ENCODE measurements around the gene ARHGAP33.
"Not testable (repeated sequence)": the region's sequence is repeated elsewhere in the genome, so short reads cannot be mapped to it uniquely, and the experiment has no call there.

Gene ARHGAP33

DNA sequence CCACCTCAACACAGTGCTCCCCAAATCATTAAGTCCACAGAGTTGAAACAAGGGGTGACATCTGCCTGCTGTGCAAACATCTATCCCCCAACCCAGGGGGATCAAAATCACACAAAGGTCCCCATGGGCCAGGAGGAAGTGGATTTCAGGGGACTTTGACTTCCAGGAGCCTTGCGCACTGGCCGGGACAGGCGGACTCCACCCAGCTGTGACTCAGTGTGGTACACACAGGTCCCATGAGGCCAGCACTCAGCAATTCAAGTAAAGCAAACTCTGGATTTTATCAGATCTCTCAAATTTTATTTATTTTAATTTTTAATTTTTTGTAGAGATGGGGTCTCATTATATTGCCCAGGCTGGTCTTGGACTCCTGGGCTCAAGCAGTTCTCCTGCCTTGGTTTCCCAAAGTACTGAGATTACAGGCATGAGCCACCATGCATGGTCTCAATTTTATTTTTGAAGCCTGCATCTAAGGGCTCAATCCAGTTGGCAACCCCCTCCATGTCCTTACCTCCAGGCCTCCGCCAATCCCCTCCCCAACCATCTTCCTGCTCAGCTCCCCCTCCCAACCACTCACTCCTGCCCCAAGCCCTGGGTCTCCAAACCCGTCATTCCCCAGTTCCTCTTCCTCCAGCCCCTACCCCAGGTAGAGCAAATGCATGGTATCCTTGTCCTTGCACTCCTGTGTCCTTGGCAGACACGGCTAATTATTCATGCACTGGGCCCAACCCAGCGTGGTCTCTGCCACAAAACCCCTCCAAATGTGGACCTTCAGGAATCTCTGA is 18.2 kb downstream of the ARHGAP33 start:
- DNase-seq = peak; percentile 50

DNA sequence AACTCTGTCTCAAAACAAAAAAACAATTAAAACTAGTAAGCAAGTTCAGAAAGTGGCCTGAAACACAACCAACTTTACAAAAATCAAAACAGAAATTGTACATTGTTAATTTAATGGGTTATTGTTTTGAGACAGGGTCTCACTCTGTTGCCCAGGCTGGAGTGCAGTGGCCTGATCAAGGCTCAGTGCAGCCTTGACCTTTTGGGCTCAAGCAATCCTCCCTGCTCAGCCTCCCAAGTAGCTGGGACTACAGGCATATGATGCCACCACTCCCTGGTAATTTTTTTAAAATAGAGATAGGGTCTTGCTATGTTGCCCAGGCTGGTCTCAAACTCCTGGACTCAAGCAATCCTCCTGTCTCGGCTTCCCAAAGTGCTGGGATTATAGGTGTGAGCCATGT is 20.2 kb downstream of the ARHGAP33 start:
- DNase-seq = not testable (repeated sequence)

DNA sequence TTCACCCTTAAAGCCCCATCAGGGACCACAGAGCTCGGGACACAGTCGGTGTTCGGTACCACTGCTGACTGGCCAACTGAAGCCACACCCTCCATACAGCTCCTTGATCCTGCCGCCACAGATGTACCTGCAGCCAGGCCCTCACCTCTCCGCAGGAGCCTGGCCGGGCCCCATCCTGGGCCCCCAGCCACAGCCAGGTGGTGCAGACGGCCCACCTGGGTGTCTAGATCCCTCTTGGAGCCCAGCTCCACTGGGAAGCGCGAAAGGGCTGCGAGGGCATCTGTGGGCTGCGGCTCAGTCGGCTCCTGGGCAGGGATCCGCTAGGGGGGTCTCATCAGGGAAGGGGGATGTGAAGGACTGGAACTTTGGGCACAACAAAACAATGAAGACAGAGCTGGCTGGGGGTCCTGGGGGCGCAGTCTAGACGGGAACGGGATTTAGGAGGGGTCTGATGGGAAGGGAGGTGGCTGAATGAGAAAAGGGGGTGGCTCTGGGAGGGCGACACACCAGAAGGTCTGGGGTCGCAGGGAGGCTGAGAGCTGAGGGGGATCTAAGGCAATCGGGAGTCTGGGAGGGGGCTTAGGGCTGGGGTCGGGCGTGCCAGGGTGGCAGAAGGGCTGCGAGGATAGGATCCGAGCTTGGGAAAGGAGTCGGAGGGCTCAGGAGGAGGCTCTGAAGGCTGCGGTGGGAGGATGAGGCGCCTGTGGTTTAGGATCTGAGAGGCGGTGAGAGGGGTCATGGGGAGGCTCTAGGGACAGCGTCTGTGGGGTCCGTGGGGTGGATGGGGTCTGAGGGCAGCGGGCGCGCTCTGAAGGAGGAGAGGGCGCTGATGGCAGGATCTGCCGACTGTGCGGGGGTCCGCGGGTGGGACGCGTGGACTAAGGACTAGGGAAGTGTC is 21.5 kb downstream of the ARHGAP33 start:
- DNase-seq = no peak

DNA sequence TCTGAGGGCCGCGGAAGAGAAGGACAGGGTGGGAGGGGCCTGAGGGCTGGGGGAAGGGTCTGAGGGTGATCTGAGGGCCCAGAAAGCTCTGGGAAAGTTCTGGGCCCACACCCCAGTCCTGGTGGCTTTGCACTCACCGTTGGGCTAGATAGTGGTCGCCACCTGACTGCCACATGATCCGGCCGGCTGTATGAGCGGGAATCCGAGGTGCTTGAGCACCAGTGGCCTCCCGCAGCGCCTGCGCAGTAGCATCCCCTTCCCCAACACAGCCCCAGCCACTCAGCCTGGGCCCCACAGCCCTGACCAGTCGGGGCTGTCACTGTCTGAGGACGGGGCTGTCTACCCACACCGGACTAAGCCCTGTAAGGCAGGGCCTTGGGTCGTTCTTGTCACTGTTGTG is 22.3 kb downstream of the ARHGAP33 start:
- DNase-seq = no peak

DNA sequence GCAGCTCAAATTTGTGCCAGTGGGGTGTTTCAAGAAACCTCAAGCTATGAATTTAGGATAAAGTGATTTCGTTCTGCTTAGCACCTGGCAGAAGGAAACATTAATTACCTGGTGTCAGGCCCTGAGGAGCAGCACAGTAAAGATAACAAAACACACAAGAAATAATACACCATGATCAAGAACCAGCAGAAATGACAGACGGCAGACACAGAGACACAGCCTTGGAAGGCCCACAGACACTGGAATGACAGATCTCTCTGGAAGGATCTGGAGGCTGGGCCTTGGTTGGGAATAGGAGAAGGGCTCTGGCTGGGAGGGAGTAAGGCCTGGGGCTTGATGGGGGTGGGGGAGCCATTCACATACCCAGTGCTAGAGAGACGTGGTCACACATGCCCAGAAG is 26.5 kb downstream of the ARHGAP33 start:
- no peak for DNase-seq

DNA sequence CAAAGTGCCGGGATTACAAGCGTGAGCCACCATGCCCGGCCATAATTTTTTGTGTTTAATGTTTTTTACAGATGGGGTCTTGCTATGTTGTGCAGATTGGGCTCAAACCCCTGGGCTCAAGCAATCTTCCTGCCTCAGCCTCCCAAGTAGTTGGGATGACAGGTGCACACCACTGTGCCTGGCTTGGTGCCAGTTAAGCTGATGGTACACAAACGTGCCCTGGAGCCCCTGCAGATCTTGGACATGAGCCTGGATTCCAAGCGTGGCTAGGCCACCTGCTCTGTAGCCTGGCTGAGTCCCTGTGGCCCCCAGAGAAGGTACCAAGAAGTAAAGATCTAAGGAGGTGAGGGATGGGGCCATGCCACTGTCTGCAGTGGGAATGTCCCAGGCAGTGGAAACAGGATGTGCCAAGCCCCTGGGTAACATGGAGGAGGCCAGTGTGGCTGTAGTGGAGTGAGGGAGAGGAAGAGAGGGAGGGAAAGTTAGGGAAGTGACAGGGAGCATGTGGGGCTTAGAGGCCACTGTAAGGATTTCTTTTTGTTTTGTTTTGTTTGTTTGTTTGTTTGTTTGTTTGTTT is 30.2 kb downstream of the ARHGAP33 start:
- DNase-seq = no peak

DNA sequence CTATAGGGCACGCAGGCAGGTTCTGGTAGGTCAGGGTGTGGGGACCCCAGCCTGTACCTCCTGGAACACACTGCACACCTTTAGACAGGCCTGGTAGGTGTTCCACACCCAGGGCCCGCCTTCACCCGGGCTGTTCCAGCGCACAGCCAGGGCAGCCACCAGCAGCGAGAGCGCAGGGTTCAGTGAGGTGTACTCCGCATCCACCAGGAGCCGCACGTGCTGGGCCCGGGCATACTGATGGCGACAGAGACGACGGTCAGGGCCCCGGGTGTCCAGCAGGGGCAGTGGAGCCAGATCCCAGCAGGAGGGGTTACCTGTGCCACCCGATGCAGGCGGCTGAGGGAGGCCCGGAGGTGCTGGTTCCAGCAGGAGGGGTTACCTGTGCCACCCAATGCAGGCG is 31.2 kb downstream of the ARHGAP33 start:
- no peak for DNase-seq

DNA sequence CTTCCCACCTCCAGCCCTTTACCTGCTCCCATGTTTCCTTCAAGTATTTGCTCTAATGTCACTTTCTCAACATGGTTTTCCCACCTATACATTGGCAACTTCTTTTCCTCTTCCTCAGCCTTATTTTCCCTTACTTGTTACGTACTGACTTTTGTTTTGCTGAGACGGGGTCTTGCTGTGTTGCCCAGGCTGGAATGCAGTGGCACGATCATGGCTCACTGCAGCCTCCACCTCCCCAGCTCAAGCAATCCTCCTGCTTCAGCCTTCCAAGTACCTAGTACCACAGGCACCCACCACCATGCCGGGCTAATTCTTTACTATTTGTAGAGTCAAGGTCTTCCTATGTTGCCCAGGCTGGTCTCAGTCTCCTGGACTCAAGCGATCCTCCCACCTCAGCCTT is 32.3 kb downstream of the ARHGAP33 start:
- DNase-seq = no peak

DNA sequence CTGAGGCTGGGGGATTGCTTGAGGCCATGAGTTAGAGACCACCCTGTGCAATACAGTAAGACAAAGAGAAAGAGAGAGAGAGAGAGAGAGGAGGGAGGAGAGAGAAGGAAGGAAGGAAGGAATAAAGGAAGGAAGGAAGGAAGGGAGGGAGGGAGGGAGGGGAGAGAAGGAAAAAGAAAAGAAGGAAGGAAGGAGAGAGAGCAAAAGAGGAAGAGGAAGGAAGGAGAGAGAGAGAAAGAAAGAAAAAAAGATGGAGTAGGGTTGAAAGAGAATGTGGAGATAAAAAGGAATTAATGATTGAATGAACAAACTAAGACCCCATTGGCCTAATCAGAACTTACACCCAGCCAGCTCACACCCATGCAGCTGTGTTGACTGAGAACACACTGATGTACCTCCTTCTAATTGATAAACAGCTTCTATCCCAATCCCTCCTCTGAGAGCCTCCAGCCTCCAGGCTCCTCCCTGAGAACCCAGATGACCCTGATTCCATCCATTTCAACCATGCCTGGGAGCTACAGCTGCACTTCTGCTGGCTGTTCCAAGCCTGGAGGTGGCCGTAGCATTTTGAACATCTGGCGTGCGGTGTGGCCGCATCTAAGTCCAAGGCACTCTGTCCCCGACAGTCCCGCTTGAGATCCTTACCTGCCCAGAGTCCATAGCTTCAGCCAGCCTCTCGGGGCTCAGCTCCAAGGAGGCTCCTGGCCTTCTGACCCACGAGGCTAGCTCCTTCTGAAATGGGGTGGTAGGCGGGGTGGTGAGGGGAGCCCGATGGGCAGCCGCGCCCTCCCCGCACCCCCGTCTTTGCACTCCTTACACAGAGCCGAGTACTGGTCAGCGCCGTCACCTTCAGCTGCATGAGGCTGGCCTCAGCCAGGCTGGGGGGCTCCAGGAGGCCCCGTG is 36.2 kb downstream of the ARHGAP33 start:
- no peak for DNase-seq

DNA sequence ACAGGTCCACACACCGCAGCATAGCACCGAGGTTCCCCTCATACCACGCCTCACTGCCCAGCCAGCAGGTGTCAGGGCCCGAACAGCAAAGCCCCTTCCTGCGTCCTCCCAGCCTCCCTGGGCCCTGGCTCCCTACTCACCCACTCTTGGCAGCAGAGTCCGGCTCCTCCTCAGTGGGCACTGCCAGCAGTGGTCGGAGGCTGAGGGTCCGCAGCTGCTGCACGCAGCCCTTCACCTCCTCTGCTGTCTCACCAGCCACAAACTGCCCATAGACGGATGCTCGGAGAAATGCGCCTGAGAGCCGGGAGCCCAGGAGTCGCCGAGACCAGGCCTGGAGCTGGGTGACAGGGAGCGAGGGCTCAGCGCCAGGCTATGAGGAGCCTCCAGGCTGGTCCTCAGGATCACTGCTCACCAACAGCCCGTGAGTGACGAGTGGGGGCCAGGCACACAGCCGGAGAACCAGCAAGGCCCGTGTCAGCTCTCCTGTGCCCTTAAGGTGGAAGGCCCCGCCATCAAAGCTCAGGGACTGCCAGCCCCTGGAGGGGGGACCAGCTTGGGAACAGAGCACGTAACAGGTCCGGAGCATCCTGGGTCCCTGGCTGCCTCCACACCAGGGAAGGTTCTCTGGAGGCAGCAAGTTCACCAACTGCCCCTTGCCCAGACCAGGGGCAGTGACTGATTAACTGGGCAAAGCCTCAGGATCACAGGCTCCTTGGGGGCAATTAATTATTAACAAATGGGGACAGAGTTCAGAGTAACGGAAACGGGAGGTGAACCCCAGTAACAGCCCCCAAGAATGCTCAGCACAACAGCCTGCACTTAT is 37.1 kb downstream of the ARHGAP33 start, which contains the start of gene PRODH2:
Gene PRODH2 (minus strand): TSS at position 626 of the 823 bp plus-strand sequence. CDS start 40 bp downstream, at position 586.
- no peak for DNase-seq

DNA sequence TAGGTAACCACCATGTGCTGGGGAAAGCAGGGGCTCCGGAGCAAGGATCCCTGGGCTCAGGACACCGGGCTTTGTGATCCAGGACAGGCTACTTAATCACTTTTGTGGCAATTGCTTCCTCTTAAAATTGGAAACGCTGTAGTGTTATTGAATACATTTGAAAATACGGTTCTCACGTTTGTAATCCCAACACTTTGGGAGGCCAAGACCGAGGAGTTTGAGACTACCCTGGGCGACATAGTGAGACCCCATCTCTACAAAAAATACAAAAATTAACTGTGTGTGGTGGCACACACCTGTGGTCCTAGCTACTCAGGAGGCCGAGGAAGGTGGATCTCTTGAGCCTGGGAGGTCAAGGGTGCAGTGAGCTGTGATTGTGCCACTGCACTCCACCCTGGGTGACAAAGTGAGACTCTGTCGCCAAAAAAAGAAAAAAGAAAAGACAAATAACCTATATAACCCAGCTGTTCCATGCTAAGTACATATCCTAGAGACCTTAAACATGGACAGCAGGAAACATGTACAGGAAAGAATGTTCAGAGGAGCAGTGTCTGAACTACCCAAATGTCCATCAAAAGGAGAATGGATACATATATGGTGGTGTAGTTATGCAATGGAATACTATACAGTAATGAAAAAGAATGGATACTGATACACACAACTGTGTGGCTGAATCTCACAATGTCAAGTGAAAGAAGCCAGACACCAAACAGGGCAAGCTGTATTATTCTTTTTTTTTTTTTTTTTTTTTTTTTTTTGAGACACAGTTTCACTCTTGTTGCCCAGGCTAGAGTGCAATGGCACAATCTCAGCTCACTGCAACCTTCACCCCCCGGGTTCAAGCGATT is 37.9 kb downstream of the ARHGAP33 start:
- DNase-seq = no peak

DNA sequence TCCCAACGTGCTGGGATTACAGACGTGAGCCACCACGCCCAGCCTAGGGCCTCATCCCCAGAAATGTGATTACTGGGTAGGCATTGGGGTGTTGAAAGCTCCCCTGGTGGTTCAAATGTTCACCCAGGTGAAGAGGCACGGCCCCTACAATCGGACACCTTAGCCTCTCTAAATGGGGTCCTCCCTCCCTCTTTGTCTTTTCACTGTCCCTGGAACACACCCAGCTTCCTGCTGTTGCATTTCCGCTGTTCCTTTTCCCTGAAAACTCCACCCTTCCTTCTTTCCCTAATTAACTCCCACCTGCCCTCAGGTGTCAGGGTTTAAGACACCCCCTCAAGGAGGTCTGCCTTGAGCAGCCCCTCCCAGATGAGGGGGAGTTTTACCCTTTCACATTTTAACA is 40.9 kb downstream of the ARHGAP33 start:
- DNase-seq = no peak

DNA sequence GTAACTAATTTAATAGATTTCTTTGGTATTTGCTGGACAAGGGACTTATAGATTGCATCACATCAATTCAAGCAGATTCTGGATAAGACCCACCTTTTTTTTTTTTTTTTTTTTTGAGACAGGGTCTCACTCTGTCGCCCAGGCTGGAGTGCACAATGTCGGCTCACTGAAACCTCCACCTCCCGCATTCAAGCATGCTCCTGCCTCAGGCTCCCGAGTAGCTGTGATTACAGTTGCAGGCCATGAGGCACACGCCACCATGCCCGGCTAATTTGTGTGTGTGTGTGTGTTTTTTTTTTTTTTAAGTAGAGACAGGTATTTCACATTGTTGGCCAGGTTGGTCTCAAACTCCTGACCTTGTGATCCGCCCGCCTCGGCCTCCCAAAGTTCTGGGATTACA is 41.5 kb downstream of the ARHGAP33 start:
- no peak for DNase-seq

DNA sequence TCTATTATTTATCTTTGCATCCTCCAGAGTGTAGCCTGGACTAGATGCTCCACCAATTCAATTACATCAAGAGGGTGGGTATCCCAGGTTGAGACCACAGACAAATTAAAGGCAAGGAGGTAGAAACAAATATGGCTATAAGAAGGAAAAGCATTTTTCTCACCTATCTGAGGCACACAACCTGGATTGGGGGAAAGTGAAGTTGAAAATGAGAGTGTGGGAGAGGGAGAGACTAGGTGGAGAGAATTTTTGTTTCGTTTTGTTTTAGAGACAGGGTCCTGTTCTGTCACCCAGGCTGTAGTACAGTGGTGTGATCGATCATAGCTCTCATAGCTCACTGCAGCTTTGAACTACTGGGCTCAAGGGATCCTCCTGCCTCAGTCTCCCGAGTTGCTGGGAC is 43.1 kb downstream of the ARHGAP33 start:
- DNase-seq = no peak

DNA sequence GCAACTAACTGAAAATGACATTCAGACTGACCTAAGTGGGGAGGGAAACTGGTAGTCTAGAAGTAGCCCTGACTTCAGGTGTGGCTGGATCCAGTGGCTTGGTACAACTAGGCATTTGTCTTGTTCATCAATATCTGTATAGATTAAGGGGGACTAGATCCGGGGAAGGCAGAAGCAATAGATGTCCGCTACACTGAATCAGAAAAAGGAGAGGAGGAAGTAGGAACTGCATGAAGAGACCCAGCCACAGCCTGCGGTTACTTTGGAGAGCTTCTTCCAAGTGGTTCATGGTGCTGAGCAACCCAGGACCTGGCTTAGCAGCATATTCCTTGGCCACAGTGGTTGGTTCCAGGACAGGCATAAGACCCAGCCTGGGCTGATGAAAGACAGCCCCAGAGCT is 47.2 kb downstream of the ARHGAP33 start:
- DNase-seq = no peak

DNA sequence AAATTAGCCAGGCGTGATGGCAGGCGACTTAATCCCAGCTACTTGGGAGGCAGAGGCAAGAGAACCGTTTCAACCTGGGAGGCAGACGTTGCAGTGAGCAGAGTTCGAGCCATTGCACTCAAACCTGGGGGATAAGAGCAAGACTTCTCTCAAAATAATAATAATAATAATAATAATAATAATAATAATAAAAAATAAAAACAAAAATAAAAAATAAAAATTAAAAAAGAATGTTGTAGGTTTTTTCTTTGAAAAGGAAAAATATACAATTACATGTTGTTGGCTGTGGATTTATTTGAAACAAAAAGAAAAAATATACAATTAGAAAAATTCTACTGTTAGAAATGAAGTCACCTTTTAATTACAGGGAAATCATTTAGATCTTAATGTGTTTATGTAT is 48.8 kb downstream of the ARHGAP33 start:
- DNase-seq = no peak

DNA sequence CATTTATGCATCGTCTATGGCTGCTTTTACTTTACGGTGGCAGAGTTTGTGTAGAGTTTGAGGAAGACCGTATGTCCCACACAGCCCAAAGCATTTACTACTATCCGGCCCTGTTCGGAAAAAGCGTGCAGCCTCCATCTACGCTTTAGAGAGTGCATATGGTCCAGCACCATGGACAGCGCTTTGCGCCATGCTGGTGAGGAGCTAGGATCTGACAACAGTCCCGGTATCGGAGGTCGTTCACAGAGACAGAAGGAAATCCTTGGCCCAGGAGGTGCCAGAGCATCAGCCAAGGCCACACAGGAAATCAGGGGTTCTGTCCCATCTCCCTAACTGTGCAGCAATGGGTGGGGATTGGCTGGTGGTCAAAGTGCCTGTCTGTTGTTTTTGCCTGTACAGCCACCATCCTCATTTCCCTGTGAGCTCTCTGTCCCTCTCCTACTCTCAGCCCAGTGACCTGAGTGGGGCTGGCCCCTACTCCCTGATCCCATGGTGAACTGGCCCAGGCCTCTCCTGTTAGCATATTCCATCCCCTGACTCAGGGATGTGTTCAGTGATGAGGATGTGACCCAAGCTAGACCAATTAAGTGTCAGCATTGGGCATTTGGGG is 53.4 kb downstream of the ARHGAP33 start:
- peak; percentile 69 for DNase-seq

DNA sequence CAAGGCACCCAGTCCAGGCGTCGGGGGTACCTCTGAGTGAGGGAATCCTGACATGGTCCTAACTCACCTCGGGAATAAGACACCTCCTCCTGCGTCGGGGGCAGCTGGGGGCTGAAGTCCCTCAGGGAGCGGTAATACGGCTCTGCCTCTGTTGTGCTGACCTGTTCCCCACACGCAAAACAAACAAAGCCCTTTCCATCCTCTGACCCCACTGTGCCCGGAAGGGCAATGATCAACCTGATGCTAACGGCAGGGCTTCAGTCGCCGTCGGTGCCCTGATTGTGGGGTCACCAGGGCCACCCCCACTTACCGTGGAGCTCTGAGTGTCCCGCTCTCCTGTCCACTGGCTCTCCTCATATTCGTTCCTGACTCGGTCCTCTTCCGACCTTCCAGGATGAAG is 55.6 kb downstream of the ARHGAP33 start:
- DNase-seq = no peak

DNA sequence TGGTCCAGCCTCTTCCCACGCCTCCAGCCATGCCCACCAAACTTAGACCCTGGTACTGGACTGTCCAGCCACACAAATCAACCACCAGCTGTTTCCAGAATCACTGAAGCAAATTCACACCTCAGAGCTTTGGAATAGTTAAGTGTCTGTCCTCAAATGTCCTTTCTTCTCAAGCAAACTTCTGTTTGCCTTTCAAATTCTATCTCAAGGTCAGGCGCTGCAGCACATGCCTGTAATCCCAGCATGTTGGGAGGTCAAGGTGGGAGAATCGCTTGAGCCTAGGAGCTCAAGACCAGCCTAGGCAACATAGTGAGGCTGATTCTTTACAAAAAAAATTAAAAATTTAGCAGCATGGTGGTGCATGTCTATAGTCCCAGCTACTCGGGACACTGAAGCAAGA is 56.7 kb downstream of the ARHGAP33 start:
- no peak for DNase-seq

DNA sequence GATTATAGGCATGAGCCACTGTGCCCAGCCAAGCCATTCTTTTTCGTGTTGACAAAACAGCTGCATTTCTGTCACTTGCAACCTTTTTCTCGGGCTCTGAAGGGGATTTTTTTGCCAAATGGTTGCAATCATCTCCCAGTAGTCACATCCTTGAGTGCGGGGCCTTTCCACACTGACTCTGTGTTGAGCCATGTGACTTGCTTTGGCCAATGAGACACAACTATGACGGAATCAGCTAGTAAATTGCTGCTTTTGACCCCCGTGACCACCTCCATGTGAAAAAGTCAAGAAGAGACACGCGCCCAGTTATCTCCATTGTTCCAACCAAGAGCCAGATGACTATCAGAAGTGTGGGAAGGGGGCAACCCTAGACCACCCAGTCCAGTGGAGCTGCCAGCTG is 58.6 kb downstream of the ARHGAP33 start:
- no peak for DNase-seq
